Fibroblast of the aortic adventitia (primary cell): ENCODE data around the gene AP3S2. TPM values are rescaled to one million over a fixed set of nuclear protein-coding genes. Genes with fewer than 3 reads are reported as not detected.
A peak's percentile ranks its signal among the peaks of the same experiment; 100 is the strongest.
"Not testable (repeated sequence)": the region's sequence is repeated elsewhere in the genome, so short reads cannot be mapped to it uniquely, and the experiment has no call there.

Source experiments
- DNase-seq: peaks from one replicate; pipeline ENCODE4 v3.0.0-alpha.2; 2010; ENCODE audit warnings: low read depth
- H3K4me3 ChIP-seq: 2 replicates; pipeline ENCODE4 v1.5.1; 2011; ENCODE audit warnings: low read depth, mild to moderate bottlenecking, control low read depth, low read length, moderate library complexity
- CTCF ChIP-seq: IDR thresholded peaks from 2 replicates; pipeline ENCODE4 v1.5.1; 2011; ENCODE audit warnings: mild to moderate bottlenecking, low read length, control low read depth, inconsistent platforms; ENCODE audit not compliant: insufficient read depth
- total RNA-seq: library from RNA; depleted of rRNA; stranded (reverse); fragments of >200 nt; gene quantifications from 2 replicates; pipeline ENCODE4 v1.2.3, GENCODE V29; 2012; ENCODE audit warnings: low replicate concordance

The AP3S2 gene
- total RNA-seq, 1 donor: 63.5 TPM

DNA sequence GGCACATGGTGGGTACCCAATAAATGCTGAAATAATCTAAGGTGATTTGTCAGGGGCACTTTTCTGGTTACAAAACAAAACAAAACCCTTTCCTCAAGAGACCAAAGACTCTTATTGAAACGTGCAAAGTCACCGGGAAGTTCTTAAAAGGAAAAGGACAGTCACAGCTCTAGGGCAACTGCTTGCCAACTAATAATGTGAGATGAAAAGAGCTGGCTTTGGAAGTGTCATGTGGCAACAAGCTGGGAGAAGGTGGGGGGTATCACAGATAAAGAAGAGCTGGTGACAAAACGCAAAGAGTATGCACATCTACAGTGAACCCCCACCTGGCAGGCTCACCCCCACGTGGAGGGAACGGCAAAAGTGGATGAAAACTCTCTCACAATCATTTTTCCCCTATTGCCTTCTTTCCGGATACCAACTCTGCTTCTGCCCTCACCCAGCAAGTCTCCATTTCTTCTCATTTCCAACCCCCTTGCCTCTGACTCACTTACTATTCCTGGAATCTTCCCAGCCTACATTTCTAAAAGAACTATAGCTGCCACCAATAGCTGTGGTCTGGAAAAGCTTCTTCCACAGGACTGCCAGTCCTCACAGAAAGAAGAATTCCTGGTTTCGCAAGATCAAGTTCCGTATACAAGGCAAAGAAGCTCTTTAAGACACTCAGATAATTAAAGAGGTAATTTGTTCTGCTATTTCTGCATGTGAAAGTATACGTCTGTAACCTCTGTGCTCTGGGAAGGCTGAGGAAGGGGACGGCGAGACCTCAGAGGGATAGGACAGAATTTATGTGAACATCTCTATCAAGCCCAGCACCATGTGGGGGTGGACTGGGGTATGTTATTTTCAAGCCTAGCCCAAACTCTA is 57.3 kb downstream of the AP3S2 start:
- no peak for TF ChIP-seq CTCF
- DNase-seq: peak; percentile 96
- peak overlapping the region; percentile 10 for H3K4me3 ChIP-seq

GRCh38 chr15:89835176-89835564 is 58.6 kb downstream of the AP3S2 start:
- no peak for TF ChIP-seq CTCF
- no peak overlapping the region for H3K4me3 ChIP-seq
- no peak for DNase-seq

GRCh38 chr15:89834465-89835175 is 59.2 kb downstream of the AP3S2 start:
- DNase-seq, H3K4me3 ChIP-seq: not testable (repeated sequence)

DNA sequence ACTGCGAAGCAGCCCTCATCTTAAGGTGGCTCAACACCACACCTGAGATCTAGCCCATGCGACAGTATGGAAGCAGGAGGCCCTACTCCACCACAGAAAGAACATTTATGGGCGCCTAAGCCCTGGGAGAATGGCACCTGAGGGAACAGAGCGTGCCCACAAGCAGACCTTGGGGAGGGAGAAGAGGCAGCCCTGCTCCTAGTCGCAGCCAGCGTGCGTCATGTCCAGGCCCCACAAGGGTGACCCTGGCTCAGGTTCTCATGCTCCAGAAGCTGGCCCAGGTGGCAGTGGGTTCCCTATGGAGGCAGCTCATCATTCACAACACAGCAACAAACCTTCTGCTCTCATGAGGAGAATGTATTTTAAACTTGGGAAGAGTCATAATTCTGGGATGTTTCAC is 59.8 kb downstream of the AP3S2 start:
- H3K4me3 ChIP-seq: no peak overlapping the region
- no peak for TF ChIP-seq CTCF
- no peak for DNase-seq

GRCh38 chr15:89830639-89831038 is 63.2 kb downstream of the AP3S2 start:
- no peak for TF ChIP-seq CTCF
- no peak for DNase-seq
- H3K4me3 ChIP-seq: no peak overlapping the region

DNA sequence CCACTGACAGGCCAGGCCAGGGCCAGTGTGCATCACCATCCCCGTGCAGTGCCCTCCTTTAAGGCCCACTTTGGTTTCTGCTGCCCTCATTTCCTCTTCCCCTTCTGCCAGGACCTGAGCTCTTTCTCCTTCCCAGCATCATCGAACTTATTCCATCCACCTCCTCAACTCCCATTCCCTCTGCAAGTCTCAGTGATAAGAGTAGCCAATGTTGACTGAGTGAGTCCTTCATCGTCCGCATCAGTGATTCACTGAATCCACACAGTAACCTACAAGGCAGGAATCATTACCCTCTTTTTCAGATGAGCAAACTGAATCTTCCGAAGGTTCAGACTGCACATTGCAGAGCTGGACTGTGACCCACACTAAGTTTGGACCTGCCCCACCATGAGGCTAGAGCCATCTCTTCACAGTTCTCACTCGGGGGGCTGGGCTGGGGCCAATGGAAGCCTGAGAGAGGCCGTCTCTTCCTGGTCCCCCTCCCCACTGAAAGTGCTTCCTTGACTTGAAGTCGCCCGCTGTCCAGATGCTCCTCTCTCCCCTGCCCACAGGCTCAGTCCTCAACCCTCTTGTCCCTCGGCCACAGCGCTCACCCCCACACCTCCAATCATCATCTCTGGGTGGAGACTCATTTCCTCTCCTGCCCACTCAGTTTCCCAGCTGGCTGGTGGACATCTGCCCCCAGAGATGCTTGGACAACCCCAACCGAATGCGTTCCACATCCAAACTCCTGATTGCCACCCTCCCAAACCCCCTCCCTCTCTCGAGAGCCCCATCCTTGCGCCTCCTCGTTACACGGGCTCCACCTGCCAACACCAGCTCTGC is 64.0 kb downstream of the AP3S2 start:
- DNase-seq: no peak
- H3K4me3 ChIP-seq: no peak overlapping the region
- no peak for TF ChIP-seq CTCF

DNA sequence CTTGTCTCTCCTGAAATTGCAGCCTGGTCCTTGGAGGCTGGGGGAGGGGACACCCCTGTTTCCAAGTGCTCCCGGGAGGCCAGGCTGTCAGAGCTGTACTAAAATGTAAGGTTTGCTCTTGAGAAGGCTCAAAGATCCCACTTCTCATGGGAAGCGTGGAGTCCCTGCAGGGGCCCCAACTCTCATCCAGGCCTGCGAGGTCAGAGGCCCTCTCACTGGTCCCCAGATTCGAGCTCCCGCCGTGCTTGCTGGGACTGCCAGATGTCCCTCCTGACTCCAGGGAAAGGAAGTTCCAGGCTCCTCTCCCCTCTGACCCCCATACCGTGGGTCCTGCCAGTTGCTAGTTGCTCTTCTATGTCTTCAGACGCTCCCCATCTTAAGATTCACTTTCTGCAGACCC is 64.6 kb downstream of the AP3S2 start:
- no peak for TF ChIP-seq CTCF
- no peak overlapping the region for H3K4me3 ChIP-seq
- no peak for DNase-seq
